ENCODE results near the gene ADARB2.
"Not testable (repeated sequence)": the region's sequence is repeated elsewhere in the genome, so short reads cannot be mapped to it uniquely, and the experiment has no call there.

ADARB2 gene

DNA sequence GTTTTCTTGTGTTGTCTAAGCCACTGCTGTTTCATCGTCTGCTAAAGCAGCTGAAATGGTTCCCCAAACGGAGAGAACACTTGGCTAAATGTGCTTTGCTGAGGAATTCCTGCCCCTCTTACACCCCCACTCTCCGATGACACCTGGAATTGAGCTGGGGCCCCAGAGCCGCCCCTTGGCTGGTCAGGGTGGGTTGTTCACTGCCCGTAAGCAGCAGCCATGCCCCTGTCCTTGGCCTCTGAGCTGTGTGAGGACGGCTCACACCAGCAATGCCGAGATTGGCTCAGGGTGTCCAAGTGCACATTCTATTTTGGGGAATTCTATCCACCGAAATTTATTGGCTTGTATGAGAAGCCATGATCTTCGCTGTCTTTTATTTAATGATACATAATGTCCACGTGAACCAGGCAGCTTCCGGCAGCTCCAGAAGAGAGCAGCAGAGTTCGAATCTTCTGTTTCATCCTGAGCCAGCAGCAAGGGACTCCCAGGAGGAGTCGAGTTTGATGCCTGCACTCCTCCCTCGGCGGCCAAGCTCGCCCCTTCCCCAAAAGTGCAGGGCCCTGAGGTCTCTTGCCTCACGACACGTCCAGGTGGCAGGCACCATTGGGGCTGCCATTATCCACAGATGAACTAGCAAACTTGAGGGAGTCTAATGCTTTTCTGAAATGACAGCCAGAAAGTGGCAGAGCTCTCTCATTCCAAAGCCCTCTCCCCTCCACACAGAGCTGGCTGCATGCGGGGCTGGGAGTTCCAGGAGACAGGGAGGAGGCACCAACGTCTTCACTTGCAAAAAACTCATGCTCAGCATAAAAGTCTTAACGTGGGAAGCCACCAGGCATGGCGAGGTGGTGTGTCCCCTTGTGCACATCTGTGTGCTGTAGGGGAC, 567.1 kb downstream of the ADARB2 start:
- DNase-seq (ENCODE audit: low read depth), result no peak

DNA sequence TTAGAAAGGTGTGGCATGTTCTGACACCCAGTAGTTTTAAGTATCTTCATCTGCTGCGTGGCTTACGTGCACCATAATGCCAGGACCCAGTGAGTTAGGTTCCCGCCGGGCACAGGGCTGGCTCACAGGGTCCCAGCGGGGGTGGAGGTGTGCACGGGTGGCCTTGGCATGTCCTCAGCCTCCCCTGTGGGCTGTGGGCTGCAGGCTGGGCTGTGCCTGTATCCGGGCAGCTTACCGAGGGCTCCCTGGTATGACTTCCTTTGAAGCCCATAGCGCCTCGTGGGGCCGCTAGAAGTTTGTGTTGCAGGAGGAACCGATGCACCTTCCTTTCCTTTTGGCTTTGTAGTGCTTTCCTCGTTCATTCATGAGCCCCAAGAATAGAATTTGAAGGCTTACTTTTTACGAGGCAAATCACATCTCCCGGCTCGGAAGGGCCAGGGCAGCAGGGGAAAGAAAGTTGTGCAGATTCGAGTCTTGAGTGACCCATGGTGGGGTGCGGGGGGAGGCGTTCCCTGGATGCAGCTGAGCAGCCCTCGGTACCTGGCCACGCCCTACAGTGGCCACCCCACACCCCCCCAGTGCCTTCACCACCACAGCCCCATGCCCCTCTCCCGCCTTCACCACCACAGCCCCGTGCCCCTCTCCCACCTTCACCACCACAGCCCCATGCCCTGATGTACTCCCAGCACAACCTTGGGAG, 568.0 kb downstream of the ADARB2 start:
- DNase-seq (ENCODE audit: low read depth), result no peak

DNA sequence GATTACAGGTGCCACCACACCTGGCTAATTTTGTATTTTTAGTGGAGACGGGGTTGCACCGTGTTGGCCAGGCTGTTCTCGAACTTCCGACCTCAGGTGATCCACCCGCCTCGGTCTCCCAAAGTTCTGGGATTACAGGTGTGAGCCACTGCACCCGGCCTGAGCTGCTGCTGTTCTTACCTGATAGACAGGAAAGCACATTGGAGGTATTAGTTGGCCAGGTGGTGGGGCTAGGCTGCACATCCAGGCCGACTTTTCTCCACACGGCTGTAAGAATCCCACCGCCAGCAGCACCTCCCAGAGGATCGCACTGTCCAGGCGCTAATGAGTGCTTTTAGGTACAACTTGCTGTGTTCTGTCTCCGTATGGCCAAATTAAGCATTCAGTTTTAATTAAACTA, 568.6 kb downstream of the ADARB2 start:
- DNase-seq (ENCODE audit: low read depth), result no peak

DNA sequence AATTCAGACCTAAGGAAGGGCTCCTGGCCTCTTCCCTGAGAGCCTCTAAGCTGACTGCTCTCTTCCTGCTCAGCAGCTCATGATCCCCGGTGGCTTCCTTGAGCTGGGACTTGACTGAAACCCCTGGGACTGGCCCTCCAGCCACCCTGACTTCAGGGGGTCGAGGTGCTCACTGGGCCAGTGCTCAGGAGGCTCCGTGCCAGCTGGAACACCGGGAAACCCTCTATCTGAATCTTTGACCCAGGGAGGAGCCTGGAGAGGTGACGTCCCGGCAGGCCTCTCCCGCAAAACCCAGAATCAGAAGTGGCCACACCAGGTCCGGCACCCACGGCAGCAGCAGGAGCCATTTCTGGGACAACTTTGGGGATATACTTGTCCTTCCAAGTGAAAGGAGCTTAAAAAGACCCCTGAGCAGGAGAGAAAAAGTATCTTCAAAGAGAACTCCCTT, 570.5 kb downstream of the ADARB2 start:
- DNase-seq (ENCODE audit: low read depth), result no peak

DNA sequence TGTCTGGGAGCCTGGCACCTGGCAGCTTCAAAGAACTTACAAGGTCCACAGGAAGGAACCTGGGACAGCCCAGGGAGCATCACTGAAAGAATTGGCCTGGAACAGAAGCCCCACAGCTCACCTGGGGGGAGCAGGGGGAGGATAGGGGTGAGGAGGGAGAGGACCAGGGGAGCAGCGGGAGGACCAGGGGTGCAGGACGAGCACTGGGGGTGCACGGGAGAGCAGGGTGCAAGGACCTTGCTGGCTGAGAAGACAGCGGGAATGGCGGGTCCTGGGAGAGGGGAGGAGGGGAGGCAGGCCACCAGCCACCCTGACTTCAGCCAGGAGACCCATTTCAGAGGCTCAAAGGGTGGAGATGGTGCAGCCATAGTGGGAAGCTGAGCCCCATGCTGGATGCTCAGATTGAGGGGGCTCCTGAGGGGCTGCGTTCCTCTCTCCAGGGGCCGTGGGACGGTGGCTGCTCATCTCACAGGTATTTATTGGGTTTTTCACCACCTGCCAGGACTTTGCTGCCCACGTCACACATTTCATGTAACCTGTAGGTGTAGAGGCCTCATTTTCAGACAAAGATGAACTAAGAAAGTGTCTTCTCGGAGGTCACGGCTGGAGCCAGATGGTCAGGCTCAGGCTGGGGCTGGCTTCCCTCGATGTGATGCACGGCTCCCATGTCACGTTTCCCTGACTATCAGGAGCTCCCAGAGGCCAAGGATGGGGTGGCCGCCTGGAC, 571.1 kb downstream of the ADARB2 start:
- DNase-seq (ENCODE audit: low read depth), result no peak

DNA sequence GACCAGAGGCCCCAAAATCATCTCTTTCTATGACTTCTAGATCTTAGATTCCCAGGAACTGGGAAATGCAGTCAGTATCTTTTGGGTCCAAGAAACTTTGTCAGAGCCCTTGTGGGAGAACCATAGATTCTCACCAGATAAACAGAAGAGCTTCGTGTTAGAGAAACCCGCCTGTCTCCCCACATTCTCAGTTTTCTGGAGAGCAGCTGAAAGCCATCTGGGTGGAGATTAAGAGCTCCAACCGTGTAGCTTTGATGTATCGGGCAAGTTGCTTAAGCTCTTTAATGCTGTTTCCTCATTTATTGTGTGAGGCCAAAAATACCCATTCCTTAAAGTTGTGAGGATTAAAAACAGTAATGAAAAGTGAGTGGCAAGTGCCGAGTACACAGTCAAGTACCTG, 573.5 kb downstream of the ADARB2 start:
- no peak for DNase-seq (ENCODE audit: low read depth)

DNA sequence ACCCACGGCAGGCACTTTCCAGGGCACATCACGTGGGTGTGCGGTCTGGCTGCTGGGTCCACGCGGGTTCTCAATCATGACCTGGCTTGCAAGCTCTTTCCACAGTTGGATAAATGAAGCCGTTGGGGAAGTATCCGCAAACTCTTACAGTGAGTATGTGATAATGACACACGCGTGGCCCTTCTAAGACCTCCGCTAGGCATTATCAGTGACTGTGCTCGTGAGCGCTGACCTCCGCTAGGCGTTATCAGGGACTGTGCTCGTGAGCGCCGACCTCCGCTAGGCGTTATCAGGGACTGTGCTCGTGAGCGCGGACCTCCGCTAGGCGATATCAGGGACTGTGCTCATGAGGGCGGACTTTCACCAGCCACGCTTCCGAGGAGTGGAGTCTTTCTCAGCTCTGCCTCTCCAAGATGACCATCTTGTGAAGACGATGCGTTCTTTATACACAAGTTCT, 574.1 kb downstream of the ADARB2 start:
- no peak for DNase-seq (ENCODE audit: low read depth)

DNA sequence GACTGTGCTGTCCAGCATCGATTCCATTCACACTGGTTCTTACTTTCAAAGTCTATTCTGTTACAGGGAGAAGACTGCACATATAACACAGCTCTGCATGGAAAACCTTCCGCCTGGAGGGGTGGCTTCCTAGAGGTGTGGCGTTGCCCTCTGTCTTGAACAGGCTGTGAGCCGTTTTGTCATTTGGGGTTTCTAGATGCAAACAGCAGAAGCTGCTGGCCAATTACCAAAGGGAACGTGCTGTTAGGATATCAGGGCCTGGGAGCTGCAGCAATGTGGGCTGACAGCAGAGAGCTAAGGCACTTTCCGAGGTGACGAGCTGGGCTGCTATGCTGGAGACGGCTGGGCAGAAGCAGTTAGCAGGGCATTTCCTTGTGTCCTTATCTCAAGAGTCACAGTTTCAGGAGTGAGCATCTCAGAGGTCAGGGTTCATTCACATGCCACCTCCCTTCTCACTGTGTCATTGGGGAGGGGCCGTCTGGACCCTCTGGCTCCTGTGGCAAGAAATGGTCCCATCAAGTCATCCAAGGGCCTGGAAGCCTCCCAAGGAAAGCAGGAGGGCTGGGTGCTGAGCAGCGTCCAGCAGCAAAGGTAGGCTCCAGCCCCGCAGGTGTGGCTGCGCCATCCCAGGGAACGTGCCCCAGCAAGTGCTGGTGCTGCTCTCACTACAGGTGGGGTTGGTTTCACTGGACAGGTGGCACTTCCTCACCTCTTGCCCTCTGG, 574.7 kb downstream of the ADARB2 start:
- no peak for DNase-seq (ENCODE audit: low read depth)

DNA sequence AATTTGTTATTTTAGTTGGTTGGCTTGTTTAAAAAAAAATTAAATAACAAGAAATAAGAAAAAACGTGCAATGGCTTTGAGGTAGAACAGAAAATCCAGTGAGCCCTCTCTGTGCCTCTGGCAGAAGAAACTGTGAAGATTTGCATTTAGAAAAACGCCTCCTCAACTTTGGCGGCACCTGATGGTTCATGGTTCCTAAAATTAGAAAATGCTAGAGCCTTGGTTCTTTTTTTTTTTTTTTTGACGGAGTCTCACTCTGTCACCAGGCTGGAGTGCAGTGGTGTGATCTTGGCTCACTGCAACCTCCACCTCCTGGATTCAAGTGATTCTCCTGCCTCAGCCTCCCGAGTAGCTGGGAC, 576.0 kb downstream of the ADARB2 start:
- DNase-seq (ENCODE audit: low read depth), result not testable (repeated sequence)

DNA sequence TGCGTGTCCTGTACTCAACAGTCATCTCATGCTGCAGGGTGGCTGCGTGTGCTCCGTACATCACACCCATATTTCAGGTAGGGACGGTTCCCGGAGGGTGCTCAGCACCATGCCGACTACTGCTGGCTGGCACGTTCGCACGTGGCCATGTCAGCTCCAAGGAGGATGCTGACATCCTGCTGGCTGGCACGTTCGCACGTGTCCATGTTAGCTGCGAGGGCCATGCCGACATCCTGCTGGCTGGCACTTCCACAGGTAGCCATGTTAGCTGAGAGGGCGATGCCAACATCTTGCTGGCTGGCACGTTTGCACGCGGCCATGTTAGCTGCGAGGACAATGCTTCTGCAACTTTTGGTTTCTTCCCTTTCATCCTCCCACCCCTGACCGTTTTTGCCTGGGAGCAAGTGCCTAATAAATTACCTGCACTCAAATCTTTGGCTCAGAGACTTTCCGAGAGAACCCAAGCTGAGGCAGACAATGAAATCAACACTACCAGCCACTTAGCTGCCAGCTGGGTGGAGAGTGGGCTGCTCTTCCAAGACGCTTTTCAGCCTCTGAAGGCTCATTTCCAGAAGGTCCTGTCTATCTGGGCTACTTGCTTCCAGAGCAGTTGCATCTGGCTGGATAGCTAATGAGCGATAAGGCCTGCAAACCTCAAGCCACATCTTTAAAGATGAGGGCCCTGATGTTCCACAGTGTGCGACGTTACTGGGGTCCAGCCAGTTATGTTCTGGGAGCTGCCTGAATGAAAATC, 576.6 kb downstream of the ADARB2 start:
- DNase-seq (ENCODE audit: low read depth), result no peak

DNA sequence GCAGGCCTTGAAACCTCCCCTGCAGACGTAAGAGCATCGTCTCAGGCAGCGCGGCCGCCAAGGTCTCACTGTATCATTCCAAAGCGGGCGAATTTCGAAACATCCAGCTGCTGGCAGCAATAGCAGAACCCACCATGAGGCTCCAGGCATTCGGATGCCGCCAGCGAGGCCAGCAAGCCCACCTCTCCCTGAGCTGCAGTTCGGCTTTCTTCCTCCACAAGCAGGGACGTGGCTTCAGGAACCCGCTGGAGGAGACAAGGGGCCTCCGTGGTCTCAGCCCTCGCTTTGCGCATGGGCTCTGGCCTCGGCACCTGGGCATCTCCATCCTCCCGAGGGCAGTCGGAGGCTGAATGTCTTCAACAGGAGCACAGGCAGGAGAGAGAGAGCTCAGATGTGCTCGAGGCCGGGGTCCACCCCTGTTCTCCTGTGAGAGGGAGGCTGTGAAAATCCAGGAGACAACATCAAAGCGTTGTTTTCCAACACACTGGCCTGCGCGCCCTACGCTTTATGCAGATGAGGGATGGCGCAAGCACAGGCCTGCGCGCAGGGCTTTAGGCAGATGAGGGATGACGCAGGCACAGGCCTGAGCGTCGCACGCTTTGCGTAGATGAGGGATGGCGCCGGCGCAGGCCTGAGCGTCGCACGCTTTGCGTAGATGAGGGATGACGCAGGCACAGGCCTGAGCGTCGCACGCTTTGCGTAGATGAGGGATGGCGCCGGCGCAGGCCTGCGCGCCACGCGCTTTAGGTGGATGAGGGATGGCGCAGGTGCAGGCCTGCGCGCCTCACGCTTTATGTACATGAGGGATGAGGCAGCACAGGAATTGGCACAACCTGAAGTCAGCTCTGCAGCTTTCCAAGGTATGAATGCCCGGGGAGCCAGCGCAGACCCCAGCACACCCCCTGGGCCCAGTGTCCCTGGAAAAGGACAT, 577.9 kb downstream of the ADARB2 start:
- no peak for DNase-seq (ENCODE audit: low read depth)

DNA sequence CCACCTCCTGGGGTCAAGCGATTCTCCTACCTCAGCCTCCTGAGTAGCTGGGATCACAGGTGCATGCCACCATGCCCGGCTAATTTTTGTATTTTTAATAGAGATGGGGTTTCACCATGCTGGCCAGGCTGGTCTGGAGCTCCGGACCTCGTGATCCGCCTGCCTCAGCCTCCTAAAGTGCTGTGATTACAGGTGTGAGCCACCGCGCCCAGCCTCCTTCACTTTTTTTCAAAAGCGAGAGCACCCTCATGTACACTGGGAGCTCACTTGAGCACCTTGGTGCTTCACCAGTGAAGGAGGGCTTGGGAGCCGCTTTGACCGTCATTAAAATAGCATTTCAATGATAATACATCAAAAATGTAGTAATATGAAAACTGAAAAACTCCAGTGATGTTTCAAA, 578.8 kb downstream of the ADARB2 start:
- not testable (repeated sequence) for DNase-seq (ENCODE audit: low read depth)

DNA sequence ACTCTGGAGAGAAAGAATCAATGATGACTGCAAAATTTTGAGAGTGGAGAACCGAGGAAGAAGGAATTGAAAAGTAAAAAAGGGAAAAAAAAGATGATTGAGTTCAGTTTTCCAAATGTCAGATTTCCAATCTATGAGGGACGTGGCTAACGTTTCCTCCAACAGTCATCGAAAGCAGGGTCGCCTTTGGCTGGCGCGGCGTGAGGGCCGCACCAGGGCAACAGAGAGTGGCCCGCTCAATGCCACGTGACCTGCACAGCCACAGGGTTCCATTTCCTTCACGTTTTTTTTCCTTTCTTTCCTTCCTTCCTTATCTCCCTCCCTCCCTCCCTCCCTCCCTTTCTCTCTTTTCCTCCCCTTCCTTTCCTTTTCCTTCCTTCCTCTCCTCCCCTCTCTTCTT, 579.3 kb downstream of the ADARB2 start:
- DNase-seq (ENCODE audit: low read depth), result no peak

DNA sequence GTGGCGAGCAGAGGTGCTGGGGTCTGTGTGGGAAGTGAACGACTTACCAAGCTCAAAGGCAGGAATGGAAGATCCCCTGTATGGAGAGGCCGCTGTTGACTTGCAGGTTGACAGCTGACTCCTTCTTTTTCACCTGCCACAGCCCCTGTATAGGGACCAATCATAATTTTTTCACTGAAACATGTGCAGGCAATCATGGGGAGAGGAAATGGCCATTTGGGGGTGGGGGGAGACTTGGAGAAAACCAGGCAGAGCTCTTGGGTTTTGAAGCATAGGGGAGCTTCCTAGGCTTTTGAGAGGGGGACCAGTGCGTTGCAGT, 579.8 kb downstream of the ADARB2 start:
- DNase-seq (ENCODE audit: low read depth), result no peak

DNA sequence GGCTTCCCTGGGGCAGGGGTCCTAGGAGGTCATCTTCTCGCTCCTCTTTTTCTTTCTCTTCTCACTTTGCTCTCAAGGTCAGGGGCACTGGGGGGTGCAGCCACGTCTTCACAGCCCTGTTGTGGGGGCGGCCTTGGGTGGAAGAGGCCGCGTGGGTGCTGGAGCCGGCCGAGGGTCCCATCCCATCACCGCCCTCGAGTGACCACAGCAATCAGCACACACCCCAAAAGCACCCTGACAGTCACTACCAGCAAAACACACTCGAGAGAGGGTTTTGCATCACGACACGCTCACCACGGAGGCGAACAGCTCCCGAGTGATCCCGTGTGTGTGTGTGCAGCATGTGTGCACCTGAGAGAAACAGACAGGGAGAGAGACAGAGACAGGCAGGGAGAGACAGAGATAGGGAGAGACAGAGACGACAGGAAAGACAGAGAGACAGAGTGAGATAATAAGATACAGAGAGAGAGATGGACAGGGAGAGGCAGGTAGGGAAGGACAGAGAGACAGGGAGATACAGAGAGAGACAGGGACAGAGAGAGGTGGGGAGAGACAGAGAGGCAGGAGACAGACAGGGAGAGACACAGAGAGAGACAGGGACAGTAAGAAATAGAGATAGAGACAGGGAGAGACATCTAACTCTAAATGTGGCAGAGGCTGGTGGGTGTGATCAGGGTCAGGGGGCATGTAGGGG, 580.3 kb downstream of the ADARB2 start:
- DNase-seq (ENCODE audit: low read depth), result no peak

DNA sequence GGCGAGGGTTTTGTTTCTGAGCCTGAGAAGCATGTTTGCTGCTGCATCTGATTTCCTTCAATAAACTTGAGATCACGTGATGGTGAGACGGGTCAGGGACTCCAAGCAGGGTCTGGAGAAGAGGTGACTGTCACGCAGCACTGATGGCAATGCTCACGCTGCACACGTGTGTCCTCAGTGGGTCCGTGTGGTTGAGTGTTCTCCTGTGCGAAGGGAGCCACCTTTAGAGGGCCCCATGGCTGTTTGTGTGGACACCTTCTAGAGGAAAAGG, 580.8 kb downstream of the ADARB2 start:
- DNase-seq (ENCODE audit: low read depth), result no peak

DNA sequence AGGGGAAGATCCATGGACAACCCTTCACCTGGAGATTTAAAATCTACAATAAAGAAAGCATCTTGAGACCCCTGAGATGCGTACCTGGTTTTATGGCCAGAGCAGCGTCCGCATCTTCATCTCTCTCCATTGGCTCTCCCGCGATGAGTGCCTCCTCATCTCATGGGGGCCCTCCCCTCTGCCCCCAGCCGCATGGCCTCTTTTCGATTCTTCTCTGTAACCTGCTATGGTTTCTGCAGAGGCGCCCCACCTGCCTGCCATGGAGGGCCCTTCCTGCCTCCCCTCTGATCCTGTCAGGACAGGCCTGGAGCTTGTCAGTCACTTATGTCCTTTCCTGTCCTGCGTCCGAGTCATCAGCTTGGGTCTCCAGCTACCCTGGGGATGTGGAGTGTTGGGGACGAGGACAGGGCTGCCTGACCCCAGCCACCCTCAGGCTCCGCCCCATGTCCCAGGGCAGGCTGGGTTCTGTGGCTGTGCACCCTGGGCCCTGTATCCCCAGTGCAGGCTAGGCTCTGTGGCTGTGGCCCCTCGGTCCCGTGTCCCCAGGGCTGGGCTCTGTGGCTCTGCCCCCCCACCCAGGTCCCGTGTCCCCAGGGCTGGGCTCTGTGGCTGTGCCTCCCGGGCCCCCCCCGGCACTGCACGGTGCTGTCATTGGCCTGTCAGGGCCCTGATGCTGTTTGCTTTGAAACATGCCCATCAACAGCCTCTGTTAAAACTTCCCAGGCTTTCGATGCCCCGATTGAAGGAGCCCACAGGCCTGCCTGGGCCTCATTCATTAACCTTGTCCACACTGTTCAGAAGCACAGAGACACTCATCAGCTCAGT, 581.3 kb downstream of the ADARB2 start:
- DNase-seq (ENCODE audit: low read depth), result no peak

DNA sequence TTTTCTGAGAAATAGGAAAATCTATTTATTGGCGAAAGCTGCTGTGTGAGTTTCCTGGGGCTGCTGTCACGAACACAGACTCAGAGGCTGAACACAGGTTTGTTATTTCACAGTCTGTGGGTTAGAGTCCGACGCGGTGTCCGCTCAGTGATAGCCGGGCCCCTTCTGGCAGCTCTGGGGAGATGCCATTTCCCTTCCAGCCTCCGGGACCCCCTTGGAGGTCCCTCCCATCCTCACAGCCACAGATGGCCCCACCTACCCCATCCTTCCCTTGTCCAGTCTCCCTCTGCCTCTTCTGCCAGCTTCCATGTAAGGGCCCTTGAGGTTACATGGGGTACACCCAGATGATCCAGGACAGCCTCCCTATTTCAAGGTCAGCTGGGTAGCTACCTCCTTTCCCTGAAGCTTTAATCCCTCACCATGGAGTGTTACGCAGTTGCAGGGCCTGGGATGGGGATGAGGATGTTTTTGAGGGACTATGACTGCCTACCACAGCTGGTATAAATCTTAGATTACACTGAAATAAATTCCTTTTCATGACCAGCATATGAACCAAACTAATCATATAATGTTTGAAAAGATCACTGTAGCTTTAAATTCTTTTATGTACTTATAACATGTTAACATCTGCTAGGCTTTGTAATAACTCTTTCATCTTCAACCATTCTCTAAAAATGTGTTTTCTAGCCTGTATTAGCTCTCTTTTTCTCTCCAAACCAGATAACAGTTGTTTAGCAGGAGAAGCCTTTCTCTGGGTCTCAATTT, 582.6 kb downstream of the ADARB2 start:
- no peak for DNase-seq (ENCODE audit: low read depth)
